HepG2 (cell line): ENCODE measurements around the gene FGF18.

Source experiments
- EP300 ChIP-seq, 3 experiments: sonication (generic) in 1 of 3; formaldehyde crosslinking in 1 of 3; IDR thresholded peaks; 2 replicates each; pipeline versions ENCODE4 v1.5.1 to v1.6.1; 2011 to 2020; ENCODE audit warnings: low read depth in 2 of 3, low read length in 2 of 3, borderline replicate concordance in 1 of 3, improper control_type of control experiment in 1 of 3, mild to moderate bottlenecking in 1 of 3, missing genetic modification reagents in 1 of 3, moderate library complexity in 1 of 3
- ESRRA ChIP-seq: sonication (generic); formaldehyde crosslinking; IDR thresholded peaks from 2 replicates; pipeline ENCODE4 v1.5.1; 2020; ENCODE audit warnings: mild to moderate bottlenecking, low read depth, missing genetic modification reagents
- RFX5 ChIP-seq: IDR thresholded peaks from 2 replicates; pipeline ENCODE4 v1.6.1; 2011; ENCODE audit warnings: low read depth, low read length, improper control_type of control experiment
- SMAD3 ChIP-seq: sonication (generic); formaldehyde crosslinking; IDR thresholded peaks from 2 replicates; pipeline ENCODE4 v1.4.0; 2020; ENCODE audit warnings: missing genetic modification reagents
- ZNF788 ChIP-seq: sonication (generic); formaldehyde crosslinking; IDR thresholded peaks from 2 replicates; pipeline ENCODE4 v1.5.0; 2020; ENCODE audit warnings: mild to moderate bottlenecking, missing genetic modification reagents, borderline replicate concordance

GRCh38 chr5:171477101-171477500, 57.7 kb downstream of the FGF18 start:
- TF ChIP-seq SMAD3 (CRISPR knock-in tag) (no peak), EP300 (IDR thresholded peaks at IDR 0.05; ENCODE audit: low read depth in 2 of 2, low read length in 2 of 2) (no peak), EP300 (CRISPR knock-in tag; IDR thresholded peaks at IDR 0.05; ENCODE audit: borderline replicate concordance) (no peak), ESRRA (CRISPR knock-in tag) (no peak), ZNF788 (no peak), RFX5 (no peak)
